ENCODE measurements around the gene SNTN.

SNTN gene

GRCh38 chr3:63673111-63673510 is 20.6 kb downstream of the SNTN start:
- Histone ChIP-seq H3K27me3 (ENCODE audit: insufficient read depth, insufficient read length) (no peaks in the 10 kb centered on the region), H3K4me1 (ENCODE audit: insufficient read depth, insufficient read length) (no peaks in the 10 kb centered on the region), H3K36me3 (ENCODE audit: insufficient read depth, insufficient read length, low read length) (no peaks in the 10 kb centered on the region), H3K9me3 (ENCODE audit: insufficient read depth, low read length) (no peaks in the 10 kb centered on the region), H3K4me3 (ENCODE audit: insufficient read length, low read depth) (no peak overlapping the region), H3K9ac (ENCODE audit: insufficient read length, low read depth) (no peak overlapping the region)
- DNase-seq (ENCODE audit: low read depth, low spot score), result no peak
- TF ChIP-seq ZNF274 (IDR thresholded peaks at IDR 0.05; ENCODE audit: low read depth, low read length), result no peak
- no peak for TF ChIP-seq SUZ12 (IDR thresholded peaks at IDR 0.05; ENCODE audit: extremely low read depth, insufficient read depth, insufficient read length)
- TF ChIP-seq YY1 (IDR thresholded peaks at IDR 0.05; ENCODE audit: insufficient read depth, insufficient read length), result no peak

- Histone ChIP-seq H3K27me3 (ENCODE audit: insufficient read depth, insufficient read length) (no peaks in the 10 kb centered on the region), H3K4me1 (ENCODE audit: insufficient read depth, insufficient read length) (no peaks in the 10 kb centered on the region), H3K9me3 (ENCODE audit: insufficient read depth, low read length) (no peaks in the 10 kb centered on the region), H3K36me3 (ENCODE audit: insufficient read depth, insufficient read length, low read length) (no peaks in the 10 kb centered on the region), H3K4me3 (ENCODE audit: insufficient read length, low read depth) (no peak overlapping the region), H3K9ac (ENCODE audit: insufficient read length, low read depth) (no peak overlapping the region)
- no peak for DNase-seq (ENCODE audit: low read depth, low spot score)
- no peak for TF ChIP-seq ZNF274 (IDR thresholded peaks at IDR 0.05; ENCODE audit: low read depth, low read length)
These were observed 22.1 kb downstream of the SNTN start for GRCh38 chr3:63674586-63674985.

GRCh38 chr3:63679186-63679585 is 26.7 kb downstream of the SNTN start:
- H3K9me3 ChIP-seq (ENCODE audit: insufficient read depth, low read length), result no peaks in the 10 kb centered on the region
- no peak for DNase-seq (ENCODE audit: low read depth, low spot score)
- no peaks in the 10 kb centered on the region for H3K4me1 ChIP-seq (ENCODE audit: insufficient read depth, insufficient read length)
- H3K27me3 ChIP-seq (ENCODE audit: insufficient read depth, insufficient read length), result no peaks in the 10 kb centered on the region
- no peak overlapping the region for H3K4me3 ChIP-seq (ENCODE audit: insufficient read length, low read depth)
- H3K36me3 ChIP-seq (ENCODE audit: insufficient read depth, insufficient read length, low read length), result no peaks in the 10 kb centered on the region
- H3K9ac ChIP-seq (ENCODE audit: insufficient read length, low read depth), result no peak overlapping the region
- no peak for TF ChIP-seq SUZ12 (IDR thresholded peaks at IDR 0.05; ENCODE audit: extremely low read depth, insufficient read depth, insufficient read length)
- TF ChIP-seq ZNF274 (IDR thresholded peaks at IDR 0.05; ENCODE audit: low read depth, low read length), result no peak

GRCh38 chr3:63684081-63684480 is 31.6 kb downstream of the SNTN start:
- H3K4me3 ChIP-seq (ENCODE audit: insufficient read length, low read depth), result no peak overlapping the region
- no peaks in the 10 kb centered on the region for H3K9me3 ChIP-seq (ENCODE audit: insufficient read depth, low read length)
- H3K9ac ChIP-seq (ENCODE audit: insufficient read length, low read depth), result no peak overlapping the region
- TF ChIP-seq SUZ12 (IDR thresholded peaks at IDR 0.05; ENCODE audit: extremely low read depth, insufficient read depth, insufficient read length) (no peak), YY1 (IDR thresholded peaks at IDR 0.05; ENCODE audit: insufficient read depth, insufficient read length) (no peak), ZNF274 (IDR thresholded peaks at IDR 0.05; ENCODE audit: low read depth, low read length) (no peak)
- H3K4me1 ChIP-seq (ENCODE audit: insufficient read depth, insufficient read length), result no peaks in the 10 kb centered on the region
- no peak for DNase-seq (ENCODE audit: low read depth, low spot score)
- H3K36me3 ChIP-seq (ENCODE audit: insufficient read depth, insufficient read length, low read length), result no peaks in the 10 kb centered on the region
- no peaks in the 10 kb centered on the region for H3K27me3 ChIP-seq (ENCODE audit: insufficient read depth, insufficient read length)

- Histone ChIP-seq H3K27me3 (ENCODE audit: insufficient read depth, insufficient read length) (no peaks in the 10 kb centered on the region), H3K36me3 (ENCODE audit: insufficient read depth, insufficient read length, low read length) (no peaks in the 10 kb centered on the region), H3K4me1 (ENCODE audit: insufficient read depth, insufficient read length) (no peaks in the 10 kb centered on the region), H3K9me3 (ENCODE audit: insufficient read depth, low read length) (no peaks in the 10 kb centered on the region), H3K4me3 (ENCODE audit: insufficient read length, low read depth) (no peak overlapping the region), H3K9ac (ENCODE audit: insufficient read length, low read depth) (no peak overlapping the region)
- DNase-seq (ENCODE audit: low read depth, low spot score), result no peak
- TF ChIP-seq SUZ12 (IDR thresholded peaks at IDR 0.05; ENCODE audit: extremely low read depth, insufficient read depth, insufficient read length) (no peak), YY1 (IDR thresholded peaks at IDR 0.05; ENCODE audit: insufficient read depth, insufficient read length) (no peak), ZNF274 (IDR thresholded peaks at IDR 0.05; ENCODE audit: low read depth, low read length) (no peak)
These were observed 32.9 kb downstream of the SNTN start for GRCh38 chr3:63685340-63685739.

- Histone ChIP-seq H3K4me1 (ENCODE audit: insufficient read depth, insufficient read length) (no peaks in the 10 kb centered on the region), H3K4me3 (ENCODE audit: insufficient read length, low read depth) (no peak overlapping the region), H3K9me3 (ENCODE audit: insufficient read depth, low read length) (peaks cover 10% of the 10 kb centered on the region; the same call in 1 of the 2 replicates), H3K9ac (ENCODE audit: insufficient read length, low read depth) (no peak overlapping the region), H3K27me3 (ENCODE audit: insufficient read depth, insufficient read length) (no peaks in the 10 kb centered on the region), H3K36me3 (ENCODE audit: insufficient read depth, insufficient read length, low read length) (no peaks in the 10 kb centered on the region)
- no peak for TF ChIP-seq SUZ12 (IDR thresholded peaks at IDR 0.05; ENCODE audit: extremely low read depth, insufficient read depth, insufficient read length)
- TF ChIP-seq YY1 (IDR thresholded peaks at IDR 0.05; ENCODE audit: insufficient read depth, insufficient read length), result no peak
- TF ChIP-seq ZNF274 (IDR thresholded peaks at IDR 0.05; ENCODE audit: low read depth, low read length), result no peak
- no peak for DNase-seq (ENCODE audit: low read depth, low spot score)
These were observed 35.1 kb downstream of the SNTN start for GRCh38 chr3:63687278-63688225.

- no peak for TF ChIP-seq ZNF274 (IDR thresholded peaks at IDR 0.05; ENCODE audit: low read depth, low read length)
- no peak for TF ChIP-seq YY1 (IDR thresholded peaks at IDR 0.05; ENCODE audit: insufficient read depth, insufficient read length)
- no peak for TF ChIP-seq SUZ12 (IDR thresholded peaks at IDR 0.05; ENCODE audit: extremely low read depth, insufficient read depth, insufficient read length)
- Histone ChIP-seq H3K9me3 (ENCODE audit: insufficient read depth, low read length) (peaks cover 26% of the 10 kb centered on the region), H3K4me1 (ENCODE audit: insufficient read depth, insufficient read length) (no peaks in the 10 kb centered on the region), H3K4me3 (ENCODE audit: insufficient read length, low read depth) (no peak overlapping the region), H3K36me3 (ENCODE audit: insufficient read depth, insufficient read length, low read length) (no peaks in the 10 kb centered on the region), H3K27me3 (ENCODE audit: insufficient read depth, insufficient read length) (no peaks in the 10 kb centered on the region), H3K9ac (ENCODE audit: insufficient read length, low read depth) (no peak overlapping the region)
- no peak for DNase-seq (ENCODE audit: low read depth, low spot score)
These were observed 36.8 kb downstream of the SNTN start for GRCh38 chr3:63689285-63689684.
